OCI-LY7 (cell line): ENCODE results near the gene STAB1.

Experiments
- EZH2phosphoT487 ChIP-seq: fragments of 200-600 bp; sonication (generic); IDR thresholded peaks from 2 replicates; pipeline ENCODE4 v1.6.1; 2018; ENCODE audit warnings: low read depth, borderline replicate concordance, mild to moderate bottlenecking, mixed run types, antibody characterized with exemption, low read length, moderate library complexity, mixed read lengths
- TF ChIP-seq, protein P1 (sequence below): fragments of 200-600 bp; sonication (generic); conservative IDR thresholded peaks from 2 replicates; pipeline ENCODE4 v1.5.1; 2014; ENCODE audit warnings: mild to moderate bottlenecking, antibody characterized with exemption, low read length, moderate library complexity, mixed read lengths

DNA sequence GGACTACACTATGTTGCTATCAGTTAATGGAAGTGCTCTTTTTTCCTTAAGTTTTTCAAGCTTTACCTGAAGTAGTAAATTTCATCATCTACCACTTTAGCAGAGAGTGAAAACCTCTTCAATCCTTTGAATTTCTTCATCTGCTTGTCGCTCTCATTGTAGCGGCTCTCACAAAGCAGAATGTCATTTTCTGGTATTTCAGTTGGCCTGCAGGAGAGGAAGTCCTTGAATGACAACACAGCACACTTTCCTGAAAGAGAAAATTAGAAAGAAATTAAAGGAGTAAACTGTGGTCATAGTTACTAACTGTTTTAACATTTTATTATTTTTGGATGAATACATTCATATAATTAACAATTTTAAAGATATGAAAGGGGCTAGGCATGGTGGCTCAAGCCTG is 68.8 kb downstream of the STAB1 start:
- TF ChIP-seq, protein P1, sequence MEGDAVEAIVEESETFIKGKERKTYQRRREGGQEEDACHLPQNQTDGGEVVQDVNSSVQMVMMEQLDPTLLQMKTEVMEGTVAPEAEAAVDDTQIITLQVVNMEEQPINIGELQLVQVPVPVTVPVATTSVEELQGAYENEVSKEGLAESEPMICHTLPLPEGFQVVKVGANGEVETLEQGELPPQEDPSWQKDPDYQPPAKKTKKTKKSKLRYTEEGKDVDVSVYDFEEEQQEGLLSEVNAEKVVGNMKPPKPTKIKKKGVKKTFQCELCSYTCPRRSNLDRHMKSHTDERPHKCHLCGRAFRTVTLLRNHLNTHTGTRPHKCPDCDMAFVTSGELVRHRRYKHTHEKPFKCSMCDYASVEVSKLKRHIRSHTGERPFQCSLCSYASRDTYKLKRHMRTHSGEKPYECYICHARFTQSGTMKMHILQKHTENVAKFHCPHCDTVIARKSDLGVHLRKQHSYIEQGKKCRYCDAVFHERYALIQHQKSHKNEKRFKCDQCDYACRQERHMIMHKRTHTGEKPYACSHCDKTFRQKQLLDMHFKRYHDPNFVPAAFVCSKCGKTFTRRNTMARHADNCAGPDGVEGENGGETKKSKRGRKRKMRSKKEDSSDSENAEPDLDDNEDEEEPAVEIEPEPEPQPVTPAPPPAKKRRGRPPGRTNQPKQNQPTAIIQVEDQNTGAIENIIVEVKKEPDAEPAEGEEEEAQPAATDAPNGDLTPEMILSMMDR: no peak
- TF ChIP-seq EZH2phosphoT487: no peak
